Mesodermal cell (in vitro differentiated cells): Measurements from ENCODE around the gene HGS.

Source experiments
- H3K27ac ChIP-seq: 2 replicates; pipeline ENCODE4 v1.7.0; 2013; ENCODE audit warnings: mild to moderate bottlenecking, low read depth, low read length, moderate library complexity; ENCODE audit not compliant: severe bottlenecking
- H3K36me3 ChIP-seq: 2 replicates; pipeline ENCODE4 v1.7.1; 2013; ENCODE audit warnings: mild to moderate bottlenecking, low read length, moderate library complexity; ENCODE audit not compliant: control insufficient read depth, insufficient read depth
- H3K4me1 ChIP-seq: one replicate; pipeline ENCODE4 v1.7.1; 2013; ENCODE audit warnings: mild to moderate bottlenecking, low read length; ENCODE audit not compliant: insufficient read depth, control insufficient read depth, poor library complexity, severe bottlenecking
- H3K4me3 ChIP-seq: 2 replicates; pipeline ENCODE4 v1.7.0; 2013; ENCODE audit warnings: low read length, control low read depth, mild to moderate bottlenecking; ENCODE audit not compliant: insufficient read depth, poor library complexity, severe bottlenecking; ENCODE audit errors: extremely low read depth
- H3K9me3 ChIP-seq: 2 replicates; pipeline ENCODE4 v1.7.1; 2013; ENCODE audit warnings: mild to moderate bottlenecking, low read length, moderate library complexity; ENCODE audit not compliant: control insufficient read depth
- WGBS, 2 experiments: methylation state at CpG; one replicate each; pipeline ENCODE4 v1.1.5; 2013; ENCODE audit warnings: missing lambda C conversion rate in 2 of 2; ENCODE audit not compliant: insufficient coverage in 2 of 2; 5-methylcytosine and 5-hydroxymethylcytosine counted together

The HGS gene

GRCh38 chr17:81656118-81656743, 27.6 kb upstream of the HGS start, which contains the start of gene PDE6G:
Gene PDE6G (minus strand): TSS chr17:81656542. CDS start chr17:81653305, 3,237 bp downstream.
- no peak within 1 kb of the TSS for H3K4me3 ChIP-seq
- WGBS, 2 experiments, result 93% methylated on average over 13 of the region's 15 CpGs

GRCh38 chr17:81656835-81657234, 27.0 kb upstream of the HGS start:
- WGBS, 2 experiments, result 75 to 93% methylated on average over 2 to 4 of the region's 4 CpGs

More at GRCh38 chr17:81656118-81656743, 27.6 kb upstream of the HGS start, which contains the start of gene PDE6G:
- Histone ChIP-seq H3K4me1 (no peaks in the 10 kb centered on the region), H3K9me3 (no peaks in the 10 kb centered on the region), H3K27ac (no peak within 1 kb of the TSS), H3K36me3 (no peaks in the 10 kb centered on the region)

GRCh38 chr17:81659038-81659437, 24.8 kb upstream of the HGS start:
- Histone ChIP-seq H3K9me3 (no peaks in the 10 kb centered on the region), H3K4me3 (no peak overlapping the region), H3K27ac (no peak overlapping the region), H3K36me3 (no peaks in the 10 kb centered on the region), H3K4me1 (no peaks in the 10 kb centered on the region)
- WGBS, 2 experiments, result 93 to 94% methylated on average over 3 to 4 of the region's 5 CpGs

More at GRCh38 chr17:81656835-81657234, 27.0 kb upstream of the HGS start:
- Histone ChIP-seq H3K4me3 (no peak overlapping the region), H3K9me3 (no peaks in the 10 kb centered on the region), H3K4me1 (no peaks in the 10 kb centered on the region), H3K36me3 (no peaks in the 10 kb centered on the region), H3K27ac (no peak overlapping the region)

- H3K4me1 ChIP-seq, result peaks cover 3% of the 10 kb centered on the region
- WGBS, 2 experiments, result 98% methylated on average over 7 of the region's 9 CpGs
- H3K9me3 ChIP-seq, result no peaks in the 10 kb centered on the region
- no peak overlapping the region for H3K27ac ChIP-seq
- no peak overlapping the region for H3K4me3 ChIP-seq
- H3K36me3 ChIP-seq, result peaks cover 10% of the 10 kb centered on the region
Measured at GRCh38 chr17:81660441-81660840, 23.4 kb upstream of the HGS start.

GRCh38 chr17:81662002-81662401, 21.8 kb upstream of the HGS start:
- WGBS, 2 experiments, result no CpG with 5 or more reads among the region's 4 CpGs
- Histone ChIP-seq H3K27ac (no peak overlapping the region), H3K9me3 (no peaks in the 10 kb centered on the region), H3K4me3 (no peak overlapping the region), H3K4me1 (peaks cover 7% of the 10 kb centered on the region), H3K36me3 (peaks cover 10% of the 10 kb centered on the region)

GRCh38 chr17:81664051-81664470, 19.8 kb upstream of the HGS start:
- no peak overlapping the region for H3K27ac ChIP-seq
- H3K36me3 ChIP-seq, result peaks cover 24% of the 10 kb centered on the region
- H3K9me3 ChIP-seq, result no peaks in the 10 kb centered on the region
- no peak overlapping the region for H3K4me3 ChIP-seq
- peaks cover 14% of the 10 kb centered on the region for H3K4me1 ChIP-seq
- WGBS, 2 experiments, result 88 to 93% methylated on average over 7 of the region's 7 CpGs

GRCh38 chr17:81665205-81666091, 18.4 kb upstream of the HGS start:
- Histone ChIP-seq H3K4me3 (peak overlapping the region; percentile 94), H3K9me3 (no peaks in the 10 kb centered on the region), H3K27ac (peak overlapping the region; percentile 79), H3K36me3 (peaks cover 38% of the 10 kb centered on the region), H3K4me1 (peaks cover 14% of the 10 kb centered on the region)
- WGBS, 2 experiments, result 71 to 75% methylated on average over 24 to 30 of the region's 30 CpGs

GRCh38 chr17:81666092-81666341, 17.8 kb upstream of the HGS start:
- Histone ChIP-seq H3K4me3 (peak overlapping the region; percentile 94), H3K9me3 (no peaks in the 10 kb centered on the region), H3K36me3 (peaks cover 43% of the 10 kb centered on the region), H3K27ac (peak overlapping the region; percentile 79), H3K4me1 (peaks cover 14% of the 10 kb centered on the region)
- 2 to 4% methylated on average over 14 to 15 of the region's 16 CpGs for WGBS, 2 experiments

GRCh38 chr17:81666342-81667191, 17.2 kb upstream of the HGS start, which contains the start of the genes CCDC137 and OXLD1:
Gene CCDC137 (plus strand): TSS chr17:81666737. CDS start chr17:81666767, 30 bp downstream.
Gene OXLD1 (minus strand): TSS chr17:81666605. CDS start chr17:81666577, 28 bp downstream.
- Histone ChIP-seq H3K4me1 (peaks cover 14% of the 10 kb centered on the region), H3K27ac (peak within 1 kb of the TSS; percentile 79), H3K36me3 (peaks cover 48% of the 10 kb centered on the region), H3K4me3 (peak within 1 kb of the TSS; percentile 94), H3K9me3 (no peaks in the 10 kb centered on the region)
- WGBS, 2 experiments, result 0 to 1% methylated on average over 77 to 81 of the region's 96 CpGs

GRCh38 chr17:81667754-81668153, 16.1 kb upstream of the HGS start:
- peaks cover 60% of the 10 kb centered on the region for H3K36me3 ChIP-seq
- 90 to 92% methylated on average over 17 to 18 of the region's 18 CpGs for WGBS, 2 experiments
- H3K27ac ChIP-seq, result no peak overlapping the region
- H3K4me1 ChIP-seq, result peaks cover 14% of the 10 kb centered on the region
- no peaks in the 10 kb centered on the region for H3K9me3 ChIP-seq
- peak overlapping the region; percentile 94 for H3K4me3 ChIP-seq
